Hematopoietic multipotent progenitor cell treated with erythropoietin and hydrocortisone succinate and interleukin-3 and kit ligand, for 8 days (in vitro differentiated cells): Measurements from ENCODE around the gene IFT122.
"Not testable (repeated sequence)": the region's sequence is repeated elsewhere in the genome, so short reads cannot be mapped to it uniquely, and the experiment has no call there.

Source experiments
- DNase-seq: peaks from one replicate; pipeline ENCODE4 v3.0.0-alpha.2; 2015

IFT122 gene

GRCh38 chr3:129501630-129502029, 61.6 kb downstream of the IFT122 start:
- no peak for DNase-seq

DNA sequence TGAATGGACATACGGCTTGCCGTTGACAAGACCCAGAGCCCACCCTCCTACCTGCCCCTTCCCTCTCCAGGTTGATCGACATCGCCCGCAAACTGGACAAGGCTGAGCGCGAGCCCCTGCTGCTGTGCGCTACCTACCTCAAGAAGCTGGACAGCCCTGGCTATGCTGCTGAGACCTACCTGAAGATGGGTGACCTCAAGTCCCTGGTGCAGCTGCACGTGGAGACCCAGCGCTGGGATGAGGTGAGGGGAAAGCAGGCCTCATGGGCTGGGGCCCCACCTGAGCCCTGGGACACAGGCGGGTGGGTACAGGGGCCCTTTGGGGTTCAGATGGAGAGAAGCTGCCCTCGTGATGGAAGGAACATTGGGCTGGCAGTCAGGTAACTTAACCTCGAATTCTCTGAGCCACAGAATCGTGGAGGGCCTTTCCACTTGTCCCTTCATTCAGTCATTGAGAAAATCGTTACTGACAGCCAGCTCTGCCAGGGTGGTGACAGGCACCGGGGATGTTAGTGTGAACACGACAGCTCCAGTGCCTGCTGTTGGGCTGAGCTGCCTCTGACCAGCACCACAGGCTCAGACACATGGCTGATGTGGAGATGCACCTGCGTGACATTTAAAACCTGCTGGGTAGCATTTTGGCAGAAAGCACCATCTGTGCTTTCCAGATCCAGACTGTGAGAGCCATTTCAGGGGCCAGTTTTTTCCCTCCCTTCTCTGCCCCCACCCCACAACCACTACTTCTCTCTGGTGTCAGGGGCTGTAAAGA, 62.8 kb downstream of the IFT122 start:
- no peak for DNase-seq

- no peak for DNase-seq
These were observed 63.7 kb downstream of the IFT122 start for GRCh38 chr3:129503471-129504291.

GRCh38 chr3:129504471-129505100, 64.6 kb downstream of the IFT122 start:
- DNase-seq: no peak

- DNase-seq: no peak
These were observed 65.3 kb downstream of the IFT122 start for GRCh38 chr3:129505341-129505740.

- DNase-seq: no peak
These were observed 66.3 kb downstream of the IFT122 start for GRCh38 chr3:129506231-129506742.

GRCh38 chr3:129507181-129507831, 67.3 kb downstream of the IFT122 start:
- DNase-seq: no peak

DNA sequence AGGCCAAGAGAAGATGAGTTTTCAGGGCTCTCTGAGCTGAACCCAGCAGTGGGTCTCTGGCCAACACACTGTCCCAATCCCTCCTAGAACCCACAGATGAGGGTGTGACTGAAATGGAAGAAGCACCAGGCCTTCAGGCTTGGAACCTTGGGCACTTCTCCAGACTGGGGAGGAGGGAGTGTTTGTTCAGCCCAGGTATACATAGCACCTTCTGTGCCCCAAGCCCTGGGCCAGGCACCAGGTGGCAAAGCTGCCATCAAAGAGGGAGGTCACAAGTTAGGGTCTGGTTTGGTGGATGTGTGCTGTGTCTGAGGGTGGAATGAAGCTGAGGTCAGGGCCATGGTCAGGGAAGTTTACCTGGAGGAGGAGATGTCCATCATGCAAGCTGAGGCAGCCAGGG, 72.6 kb downstream of the IFT122 start:
- DNase-seq: no peak

DNA sequence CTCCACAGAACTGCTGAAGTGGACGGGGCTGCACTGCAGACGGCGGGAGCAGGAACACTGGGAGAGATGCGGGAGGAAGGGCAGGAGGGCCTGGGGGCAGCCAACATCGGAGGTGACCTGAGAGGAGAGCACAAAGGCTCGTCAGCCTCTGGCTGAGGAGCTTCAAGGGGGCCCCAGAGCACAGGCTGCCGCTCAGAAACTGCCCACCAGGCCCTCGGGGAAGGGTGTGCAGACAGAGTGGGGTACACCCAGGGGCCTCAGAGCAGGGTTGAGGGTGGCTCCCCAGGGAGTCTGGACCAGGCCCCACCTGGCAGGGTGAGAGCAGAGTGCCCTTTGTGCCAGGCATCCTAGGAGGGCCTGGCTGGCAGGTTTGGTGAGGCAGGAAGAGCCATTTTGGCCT, 73.7 kb downstream of the IFT122 start:
- no peak for DNase-seq

DNA sequence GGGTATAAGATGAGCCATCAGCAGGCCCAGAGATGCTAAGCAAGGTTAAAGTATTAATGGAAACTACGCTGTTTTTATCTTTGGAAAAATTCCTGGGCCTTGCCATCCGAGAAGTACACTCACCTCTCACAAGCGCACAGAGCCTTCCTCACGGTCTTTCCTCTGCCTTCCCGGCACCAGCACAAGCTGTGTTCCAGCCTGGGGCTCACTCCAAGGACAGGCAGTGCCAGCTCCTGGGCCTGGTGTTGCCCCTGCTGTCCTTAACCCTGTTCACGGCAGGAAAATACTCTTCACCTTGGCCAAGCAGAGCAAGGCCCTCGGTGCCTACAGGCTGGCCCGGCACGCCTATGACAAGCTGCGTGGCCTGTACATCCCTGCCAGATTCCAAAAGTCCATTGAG, 74.1 kb downstream of the IFT122 start:
- no peak for DNase-seq

GRCh38 chr3:129514563-129514962, 74.5 kb downstream of the IFT122 start:
- DNase-seq: no peak

DNA sequence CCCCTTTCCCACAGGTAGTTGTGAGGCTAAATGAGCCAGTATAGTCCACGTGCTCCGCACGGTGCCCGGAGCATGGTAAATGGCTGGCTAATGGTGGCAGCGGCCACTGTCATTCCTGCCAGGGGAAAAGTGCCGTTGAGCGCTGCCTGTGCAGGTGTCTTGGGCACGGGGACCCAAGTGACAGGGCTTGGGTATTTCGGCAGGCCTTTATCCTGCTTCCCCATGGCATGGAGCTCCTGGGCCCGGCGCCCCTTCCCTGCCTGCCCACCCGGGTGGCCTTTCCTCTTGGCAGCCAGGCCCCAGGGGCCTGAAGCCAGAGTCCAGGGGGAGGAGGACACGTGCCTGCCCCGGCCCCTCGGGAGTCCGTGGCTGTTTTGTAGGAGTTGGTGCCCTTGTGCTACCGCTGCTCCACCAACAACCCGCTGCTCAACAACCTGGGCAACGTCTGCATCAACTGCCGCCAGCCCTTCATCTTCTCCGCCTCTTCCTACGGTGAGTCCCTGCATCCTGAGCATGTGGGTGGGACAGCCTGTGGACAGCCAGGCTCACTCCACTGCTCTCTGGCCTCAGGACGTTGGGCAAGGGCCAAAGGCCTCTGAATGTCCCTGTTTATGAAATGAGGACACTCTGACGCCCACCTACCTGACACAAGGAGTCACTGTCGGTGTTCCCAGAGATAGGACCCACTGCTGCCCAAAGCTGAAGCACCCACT, 75.2 kb downstream of the IFT122 start:
- not testable (repeated sequence) for DNase-seq

- not testable (repeated sequence) for DNase-seq
These were observed 75.9 kb downstream of the IFT122 start for GRCh38 chr3:129515821-129516432.

- no peak for DNase-seq
These were observed 77.5 kb downstream of the IFT122 start for GRCh38 chr3:129517516-129517915.

DNA sequence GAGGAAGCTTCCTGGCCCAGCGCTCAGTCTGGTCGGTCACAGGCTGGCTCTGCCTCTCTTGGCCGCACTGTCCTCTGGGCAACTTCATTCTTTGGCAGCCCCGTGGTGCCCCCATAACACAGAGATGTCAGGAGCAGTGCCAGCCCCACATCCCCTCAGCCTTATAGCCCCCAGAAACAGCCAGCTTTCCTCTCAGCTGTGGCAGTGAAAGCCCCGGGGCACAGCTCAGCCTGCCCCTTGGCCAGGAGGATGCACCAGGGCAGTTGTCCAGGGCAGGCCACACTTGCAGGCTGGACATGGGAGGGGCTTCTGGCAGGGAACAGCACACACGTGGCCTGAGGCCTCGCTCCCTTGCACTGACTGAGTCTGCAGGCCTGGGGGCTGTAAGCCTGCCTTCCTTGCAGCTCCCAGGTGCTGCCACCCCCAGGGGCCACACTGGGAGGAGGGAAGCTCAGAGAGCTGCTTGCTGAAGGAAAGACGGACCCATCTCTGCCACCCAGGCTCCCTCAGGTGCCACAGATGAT, 78.1 kb downstream of the IFT122 start:
- no peak for DNase-seq

GRCh38 chr3:129518581-129518980, 78.6 kb downstream of the IFT122 start:
- no peak for DNase-seq

GRCh38 chr3:129519449-129519848, 79.4 kb downstream of the IFT122 start:
- no peak for DNase-seq

DNA sequence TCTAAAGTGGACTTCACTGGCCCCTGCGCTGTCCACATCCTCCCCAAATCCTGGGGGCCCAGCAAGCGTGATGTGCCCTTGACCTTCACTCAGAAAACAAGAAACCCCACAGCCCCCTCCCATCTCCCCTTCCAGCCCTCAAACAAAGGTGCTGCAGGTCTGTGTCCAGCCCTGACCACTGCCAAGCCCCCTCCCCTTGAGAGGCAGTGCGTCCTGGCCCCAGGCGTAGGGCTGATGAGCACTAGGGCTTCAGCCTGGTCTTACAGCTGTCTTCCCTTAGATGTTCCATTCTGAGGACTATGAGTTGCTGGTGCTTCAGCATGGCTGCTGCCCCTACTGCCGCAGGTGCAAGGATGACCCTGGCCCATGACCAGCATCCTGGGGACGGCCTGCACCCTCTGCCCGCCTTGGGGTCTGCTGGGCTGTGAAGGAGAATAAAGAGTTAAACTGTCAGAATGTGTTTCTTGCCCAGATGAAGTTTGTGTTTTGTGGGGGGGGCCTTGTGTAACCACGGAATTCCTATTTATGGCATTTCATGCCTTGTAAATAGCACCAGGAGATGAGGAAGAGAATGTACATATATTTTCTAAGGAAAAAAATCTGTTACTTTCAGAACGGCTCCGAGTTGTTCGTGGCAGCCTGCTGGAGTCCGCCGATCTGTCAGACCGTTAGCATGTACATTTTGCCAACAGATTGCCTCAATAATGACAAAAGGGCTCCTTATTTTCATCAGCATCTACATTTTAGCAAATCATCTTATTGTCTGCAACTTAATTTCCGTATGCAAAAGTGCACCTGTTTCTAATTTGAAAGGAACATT, 80.1 kb downstream of the IFT122 start:
- DNase-seq: no peak

GRCh38 chr3:129520960-129521359, 80.9 kb downstream of the IFT122 start:
- no peak for DNase-seq

- DNase-seq: no peak
These were observed 81.6 kb downstream of the IFT122 start for GRCh38 chr3:129521611-129522010.

DNA sequence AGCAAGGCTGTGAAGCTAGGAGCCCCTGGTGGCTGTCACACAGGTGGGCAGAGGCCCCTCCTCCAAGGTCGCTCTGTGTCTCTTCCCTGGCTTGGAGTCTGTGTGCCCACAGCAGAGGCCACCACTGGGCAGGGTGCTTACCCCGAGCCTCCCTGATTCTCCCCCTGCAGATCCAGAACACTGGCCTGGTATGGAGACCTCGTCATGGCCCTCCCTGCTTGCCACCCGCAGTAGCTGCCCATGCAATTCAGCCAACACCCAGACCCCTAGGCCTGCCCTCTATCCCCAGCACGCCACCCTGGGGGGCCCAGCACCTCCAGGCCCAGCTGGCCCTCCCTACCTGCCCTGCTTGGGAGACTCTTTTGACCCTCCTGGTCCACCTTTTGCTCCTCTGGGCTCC, 82.9 kb downstream of the IFT122 start:
- DNase-seq: no peak
